IPS-20b (cell line): Measurements from ENCODE around the gene GPRIN1.

Source experiments
- H3K27ac ChIP-seq: one replicate; pipeline ENCODE4 v1.5.1; 2013; ENCODE audit warnings: low read length
- H3K27me3 ChIP-seq: 2 replicates; pipeline ENCODE4 v1.6.1; 2013; ENCODE audit warnings: mild to moderate bottlenecking, low read length, inconsistent platforms; ENCODE audit not compliant: insufficient read depth
- H3K36me3 ChIP-seq: 2 replicates; pipeline ENCODE4 v1.6.1; 2013; ENCODE audit warnings: low read depth, mild to moderate bottlenecking, inconsistent platforms, low read length, moderate library complexity; ENCODE audit not compliant: insufficient read depth
- H3K4me1 ChIP-seq: 2 replicates; pipeline ENCODE4 v1.6.1; 2013; ENCODE audit warnings: mild to moderate bottlenecking, control low read depth, inconsistent platforms, low read length, moderate library complexity; ENCODE audit not compliant: insufficient read depth
- H3K4me3 ChIP-seq: 2 replicates; pipeline ENCODE4 v1.5.1; 2013; ENCODE audit warnings: mild to moderate bottlenecking, low read length, inconsistent platforms
- H3K9ac ChIP-seq: 2 replicates; pipeline ENCODE4 v1.6.1; 2013; ENCODE audit warnings: low read depth, mild to moderate bottlenecking, inconsistent platforms, low read length, moderate library complexity
- H3K9me3 ChIP-seq: 2 replicates; pipeline ENCODE4 v1.6.1; 2013; ENCODE audit warnings: mild to moderate bottlenecking, low read depth, low read length, inconsistent platforms; ENCODE audit not compliant: insufficient read depth

The GPRIN1 gene

GRCh38 chr5:176640616-176641015, 30.7 kb upstream of the GPRIN1 start:
- Histone ChIP-seq H3K9me3 (no peaks in the 10 kb centered on the region), H3K4me3 (no peak overlapping the region), H3K36me3 (no peaks in the 10 kb centered on the region), H3K27ac (no peak overlapping the region), H3K27me3 (peaks cover 8% of the 10 kb centered on the region; the same call in 1 of the 2 replicates), H3K4me1 (no peaks in the 10 kb centered on the region; the same call in 1 of the 2 replicates), H3K9ac (no peak overlapping the region)

GRCh38 chr5:176639981-176640380, 30.0 kb upstream of the GPRIN1 start:
- Histone ChIP-seq H3K27ac (no peak overlapping the region), H3K27me3 (peaks cover 8% of the 10 kb centered on the region; the same call in 1 of the 2 replicates), H3K9ac (no peak overlapping the region), H3K4me1 (no peaks in the 10 kb centered on the region; the same call in 1 of the 2 replicates), H3K9me3 (no peaks in the 10 kb centered on the region), H3K4me3 (no peak overlapping the region), H3K36me3 (no peaks in the 10 kb centered on the region)

- no peak overlapping the region for H3K9ac ChIP-seq
Measured at GRCh38 chr5:176639208-176639607, 29.3 kb upstream of the GPRIN1 start.

GRCh38 chr5:176638437-176638836, 28.5 kb upstream of the GPRIN1 start:
- Histone ChIP-seq H3K36me3 (no peaks in the 10 kb centered on the region), H3K4me3 (no peak overlapping the region), H3K9me3 (no peaks in the 10 kb centered on the region), H3K4me1 (peaks cover 2% of the 10 kb centered on the region; the same call in 1 of the 2 replicates), H3K9ac (no peak overlapping the region), H3K27ac (no peak overlapping the region), H3K27me3 (peaks cover 16% of the 10 kb centered on the region)

More at GRCh38 chr5:176639208-176639607, 29.3 kb upstream of the GPRIN1 start:
- Histone ChIP-seq H3K27ac (no peak overlapping the region), H3K27me3 (peaks cover 9% of the 10 kb centered on the region), H3K36me3 (no peaks in the 10 kb centered on the region), H3K4me3 (no peak overlapping the region), H3K4me1 (no peaks in the 10 kb centered on the region; the same call in 1 of the 2 replicates), H3K9me3 (no peaks in the 10 kb centered on the region)

- no peak overlapping the region for H3K9ac ChIP-seq
- no peak overlapping the region for H3K27ac ChIP-seq
- H3K27me3 ChIP-seq: peaks cover 25% of the 10 kb centered on the region
- no peaks in the 10 kb centered on the region for H3K9me3 ChIP-seq
- no peaks in the 10 kb centered on the region for H3K36me3 ChIP-seq
- H3K4me3 ChIP-seq: no peak overlapping the region
- peaks cover 2% of the 10 kb centered on the region; the same call in 1 of the 2 replicates for H3K4me1 ChIP-seq
Measured at GRCh38 chr5:176637556-176637955, 27.6 kb upstream of the GPRIN1 start.

- H3K27me3 ChIP-seq: peaks cover 36% of the 10 kb centered on the region
- H3K4me1 ChIP-seq: peaks cover 2% of the 10 kb centered on the region; the same call in 1 of the 2 replicates
- no peak overlapping the region for H3K4me3 ChIP-seq
- no peak overlapping the region for H3K9ac ChIP-seq
- no peaks in the 10 kb centered on the region for H3K36me3 ChIP-seq
- no peak overlapping the region for H3K27ac ChIP-seq
- H3K9me3 ChIP-seq: no peaks in the 10 kb centered on the region
Measured at GRCh38 chr5:176636426-176636825, 26.5 kb upstream of the GPRIN1 start.

- no peak overlapping the region for H3K27ac ChIP-seq
- peaks cover 62% of the 10 kb centered on the region for H3K27me3 ChIP-seq
- H3K4me1 ChIP-seq: peaks cover 11% of the 10 kb centered on the region
- no peak overlapping the region for H3K9ac ChIP-seq
- H3K36me3 ChIP-seq: no peaks in the 10 kb centered on the region
- no peak overlapping the region for H3K4me3 ChIP-seq
- H3K9me3 ChIP-seq: no peaks in the 10 kb centered on the region
Measured at GRCh38 chr5:176633598-176633997, 23.6 kb upstream of the GPRIN1 start.

GRCh38 chr5:176632745-176633144, 22.8 kb upstream of the GPRIN1 start:
- H3K9me3 ChIP-seq: no peaks in the 10 kb centered on the region
- H3K27me3 ChIP-seq: peaks cover 66% of the 10 kb centered on the region
- H3K4me1 ChIP-seq: peaks cover 13% of the 10 kb centered on the region
- no peaks in the 10 kb centered on the region for H3K36me3 ChIP-seq
- H3K4me3 ChIP-seq: no peak overlapping the region
- H3K9ac ChIP-seq: no peak overlapping the region
- no peak overlapping the region for H3K27ac ChIP-seq

- peaks cover 75% of the 10 kb centered on the region for H3K27me3 ChIP-seq
- no peak overlapping the region for H3K4me3 ChIP-seq
- no peak overlapping the region for H3K27ac ChIP-seq
- no peak overlapping the region for H3K9ac ChIP-seq
- H3K9me3 ChIP-seq: no peaks in the 10 kb centered on the region
- no peaks in the 10 kb centered on the region for H3K36me3 ChIP-seq
- peaks cover 13% of the 10 kb centered on the region for H3K4me1 ChIP-seq
Measured at GRCh38 chr5:176631383-176632200, 21.6 kb upstream of the GPRIN1 start.

- H3K27me3 ChIP-seq: peaks cover 83% of the 10 kb centered on the region
- H3K27ac ChIP-seq: no peak overlapping the region
- peak overlapping the region; percentile 79 for H3K4me3 ChIP-seq
- peaks cover 13% of the 10 kb centered on the region for H3K4me1 ChIP-seq
- no peaks in the 10 kb centered on the region for H3K9me3 ChIP-seq
- no peaks in the 10 kb centered on the region for H3K36me3 ChIP-seq
- H3K9ac ChIP-seq: no peak overlapping the region
Measured at GRCh38 chr5:176630681-176631222, 20.8 kb upstream of the GPRIN1 start.

GRCh38 chr5:176629853-176630680, 20.1 kb upstream of the GPRIN1 start, which contains the start of the genes EIF4E1B and SNCB:
TSS of gene EIF4E1B (plus strand) at chr5:176630675. CDS start at chr5:176642788, 12,113 bp downstream.
TSS of gene SNCB (minus strand) at chr5:176630534. CDS start at chr5:176629654, 880 bp downstream.
- Histone ChIP-seq H3K27ac (no peak within 1 kb of the TSS), H3K27me3 (peaks cover 90% of the 10 kb centered on the region), H3K4me1 (peaks cover 13% of the 10 kb centered on the region), H3K9me3 (no peaks in the 10 kb centered on the region), H3K4me3 (peak within 1 kb of the TSS; percentile 79), H3K9ac (no peak within 1 kb of the TSS), H3K36me3 (no peaks in the 10 kb centered on the region)
